ENCODE results near the gene ARL6IP6. TPM values are rescaled to one million over a fixed set of nuclear protein-coding genes. Genes with fewer than 3 reads are reported as not detected.
"Not testable (repeated sequence)": the region's sequence is repeated elsewhere in the genome, so short reads cannot be mapped to it uniquely, and the experiment has no call there.

The ARL6IP6 gene
- total RNA-seq, 2 donors from 2014 or later, result 18.9 to 32.2 TPM

DNA sequence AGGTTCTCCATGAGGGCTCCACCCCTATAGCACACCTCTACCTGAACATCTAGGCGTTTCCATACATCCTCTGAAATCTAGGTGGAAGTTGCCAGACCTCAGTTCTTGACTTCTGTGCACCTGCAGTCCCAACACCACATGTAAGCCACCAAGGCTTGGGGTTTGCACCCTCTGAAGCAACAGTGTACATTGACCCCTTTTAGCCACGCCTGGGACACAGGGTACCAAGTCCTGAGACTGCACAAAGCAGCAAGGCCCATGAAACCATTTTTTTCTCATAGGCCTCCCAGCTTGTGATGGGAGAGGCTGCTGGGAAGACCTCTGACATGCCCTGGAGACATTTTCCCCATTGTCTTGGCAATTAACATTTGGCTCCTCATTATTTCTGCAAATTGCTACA lies 20.0 kb downstream of the ARL6IP6 start:
- Histone ChIP-seq H3K36me3 (no peaks in the 10 kb centered on the region), H3K27ac (no peak overlapping the region), H3K9me3 (no peaks in the 10 kb centered on the region), H3K4me3 (no peak overlapping the region), H3K4me1 (replicated peaks) (no peaks in the 10 kb centered on the region), H3K27me3 (replicated peaks; ENCODE audit: insufficient read depth) (no peaks in the 10 kb centered on the region)
- 98% methylated on average over 2 of the region's 2 CpGs for WGBS
- intact Hi-C loops (cut with DNase I), result no loop called here
- no peak for DNase-seq (ENCODE audit: low spot score)
- TF ChIP-seq POLR2A (IDR thresholded peaks at IDR 0.05) (no peak), POLR2AphosphoS5 (IDR thresholded peaks at IDR 0.05) (no peak)
- TF ChIP-seq, protein P1, sequence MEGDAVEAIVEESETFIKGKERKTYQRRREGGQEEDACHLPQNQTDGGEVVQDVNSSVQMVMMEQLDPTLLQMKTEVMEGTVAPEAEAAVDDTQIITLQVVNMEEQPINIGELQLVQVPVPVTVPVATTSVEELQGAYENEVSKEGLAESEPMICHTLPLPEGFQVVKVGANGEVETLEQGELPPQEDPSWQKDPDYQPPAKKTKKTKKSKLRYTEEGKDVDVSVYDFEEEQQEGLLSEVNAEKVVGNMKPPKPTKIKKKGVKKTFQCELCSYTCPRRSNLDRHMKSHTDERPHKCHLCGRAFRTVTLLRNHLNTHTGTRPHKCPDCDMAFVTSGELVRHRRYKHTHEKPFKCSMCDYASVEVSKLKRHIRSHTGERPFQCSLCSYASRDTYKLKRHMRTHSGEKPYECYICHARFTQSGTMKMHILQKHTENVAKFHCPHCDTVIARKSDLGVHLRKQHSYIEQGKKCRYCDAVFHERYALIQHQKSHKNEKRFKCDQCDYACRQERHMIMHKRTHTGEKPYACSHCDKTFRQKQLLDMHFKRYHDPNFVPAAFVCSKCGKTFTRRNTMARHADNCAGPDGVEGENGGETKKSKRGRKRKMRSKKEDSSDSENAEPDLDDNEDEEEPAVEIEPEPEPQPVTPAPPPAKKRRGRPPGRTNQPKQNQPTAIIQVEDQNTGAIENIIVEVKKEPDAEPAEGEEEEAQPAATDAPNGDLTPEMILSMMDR (IDR thresholded peaks at IDR 0.05), result no peak

DNA sequence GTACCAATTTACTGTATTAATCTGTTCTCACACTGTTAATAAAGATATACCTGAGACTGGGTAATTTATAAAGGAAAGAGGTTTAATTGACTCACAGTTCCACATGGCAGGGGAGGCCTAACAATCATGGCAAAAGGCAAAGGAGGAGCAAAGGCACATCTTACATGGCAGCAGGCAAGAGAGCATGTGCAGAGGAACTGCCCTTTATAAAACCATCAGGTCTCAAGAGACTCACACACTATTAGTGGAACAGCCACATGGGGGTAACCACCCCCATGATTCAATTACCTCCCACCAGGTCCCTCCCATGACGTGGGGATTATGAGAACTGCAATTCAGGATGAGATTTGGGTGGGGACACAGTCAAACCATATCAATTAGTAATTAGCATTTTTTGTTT lies 21.3 kb downstream of the ARL6IP6 start:
- intact Hi-C loops (cut with DNase I); H3K9me3 ChIP-seq; H3K27me3 ChIP-seq (replicated peaks; ENCODE audit: insufficient read depth); H3K4me3 ChIP-seq; H3K27ac ChIP-seq; H3K4me1 ChIP-seq (replicated peaks); DNase-seq (ENCODE audit: low spot score); H3K36me3 ChIP-seq: not testable (repeated sequence)
- 100% methylated on average over 1 of the region's 1 CpG for WGBS

DNA sequence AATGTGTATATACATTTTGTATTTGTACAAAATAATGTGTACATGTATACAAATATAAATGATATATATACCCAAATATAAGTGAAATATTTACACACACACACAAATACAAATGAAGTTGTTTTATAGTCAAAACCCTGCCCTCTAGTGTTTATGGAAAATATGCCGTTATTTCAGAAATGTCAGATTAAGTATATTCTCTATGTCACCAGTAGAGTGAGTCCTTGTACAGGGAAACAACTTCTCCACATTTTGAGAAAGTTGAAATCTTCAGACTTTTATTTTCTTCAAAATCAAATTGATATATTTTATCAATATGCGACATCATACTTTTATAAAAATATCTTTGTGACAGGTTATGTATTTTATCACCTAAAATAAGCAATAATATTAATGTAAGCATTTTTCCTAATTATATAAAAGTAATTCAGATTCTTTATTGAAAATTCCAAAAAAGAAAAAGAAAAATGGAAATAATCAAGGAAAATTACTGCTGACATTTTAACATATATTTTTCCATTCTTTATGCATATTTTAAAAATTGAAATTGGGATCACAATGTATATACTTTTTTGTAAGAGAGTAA lies 22.4 kb downstream of the ARL6IP6 start:
- intact Hi-C loops (cut with DNase I), result no loop called here
- 37% methylated on average over 2 of the region's 2 CpGs for WGBS
- Histone ChIP-seq H3K4me1 (replicated peaks) (no peaks in the 10 kb centered on the region), H3K27me3 (replicated peaks; ENCODE audit: insufficient read depth) (no peaks in the 10 kb centered on the region), H3K36me3 (no peaks in the 10 kb centered on the region), H3K27ac (no peak overlapping the region), H3K4me3 (no peak overlapping the region), H3K9me3 (no peaks in the 10 kb centered on the region)
- TF ChIP-seq, protein P1 (IDR thresholded peaks at IDR 0.05), result peak; percentile 48 to 94 (median 73)
- TF ChIP-seq POLR2A (IDR thresholded peaks at IDR 0.05) (no peak), POLR2AphosphoS5 (IDR thresholded peaks at IDR 0.05) (no peak)
- no peak for DNase-seq (ENCODE audit: low spot score)

DNA sequence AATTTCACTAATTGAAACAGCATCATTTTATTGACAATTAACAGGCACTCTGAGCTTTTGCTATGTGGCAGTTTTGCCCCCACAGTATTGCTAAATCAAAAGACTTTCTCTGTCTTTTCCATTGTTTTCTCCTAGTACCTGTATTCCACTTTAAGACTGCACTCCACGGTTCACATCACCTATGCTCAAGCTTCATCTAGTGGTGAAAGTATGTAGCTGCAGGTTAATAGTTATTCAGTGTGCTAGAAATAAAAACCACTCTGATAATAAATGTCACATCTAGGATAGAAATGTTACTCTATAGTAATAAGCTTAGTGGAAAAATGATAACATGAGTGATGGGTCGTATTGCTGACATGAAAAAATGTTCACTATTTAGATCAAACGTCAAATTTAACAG lies 24.6 kb downstream of the ARL6IP6 start:
- no peaks in the 10 kb centered on the region for H3K27me3 ChIP-seq (replicated peaks; ENCODE audit: insufficient read depth)
- no peaks in the 10 kb centered on the region for H3K36me3 ChIP-seq
- DNase-seq (ENCODE audit: low spot score), result no peak
- intact Hi-C loops (cut with DNase I), result no loop called here
- H3K27ac ChIP-seq, result no peak overlapping the region
- no peak overlapping the region for H3K4me3 ChIP-seq
- no peaks in the 10 kb centered on the region for H3K4me1 ChIP-seq (replicated peaks)
- 38% methylated on average over 3 of the region's 3 CpGs for WGBS
- no peaks in the 10 kb centered on the region for H3K9me3 ChIP-seq
- TF ChIP-seq POLR2AphosphoS5 (IDR thresholded peaks at IDR 0.05), result no peak
- TF ChIP-seq, protein P1 (IDR thresholded peaks at IDR 0.05), result peak in 3 of 4 experiments; percentile 31 to 45 (median 40)

GRCh38 chr2:152747751-152748150 lies 29.3 kb downstream of the ARL6IP6 start:
- H3K9me3 ChIP-seq; intact Hi-C loops (cut with DNase I); H3K4me1 ChIP-seq (replicated peaks); H3K27me3 ChIP-seq (replicated peaks; ENCODE audit: insufficient read depth); H3K27ac ChIP-seq; H3K4me3 ChIP-seq; DNase-seq (ENCODE audit: low spot score); H3K36me3 ChIP-seq: not testable (repeated sequence)
- 88% methylated on average over 4 of the region's 4 CpGs for WGBS

DNA sequence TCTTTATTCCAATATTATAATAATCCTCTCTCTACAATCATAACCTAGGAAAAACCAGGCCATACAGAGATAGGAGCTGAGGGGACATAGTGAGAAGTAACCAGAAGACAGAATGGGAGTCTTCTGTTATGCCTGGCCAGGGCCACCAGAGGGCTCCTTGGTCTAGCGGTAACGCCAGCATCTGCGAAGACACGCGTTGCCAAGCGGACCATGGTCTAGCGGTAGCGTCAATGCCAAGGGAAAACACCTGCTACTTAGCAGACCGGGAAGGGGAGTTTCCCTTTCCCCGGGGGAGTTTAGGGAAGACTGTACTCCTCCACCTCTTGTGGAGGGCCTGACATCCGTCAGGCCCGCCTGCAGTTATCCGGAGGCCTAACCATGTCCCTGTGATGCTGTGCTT lies 36.6 kb downstream of the ARL6IP6 start:
- no peaks in the 10 kb centered on the region for H3K27me3 ChIP-seq (replicated peaks; ENCODE audit: insufficient read depth)
- TF ChIP-seq, protein P1 (IDR thresholded peaks at IDR 0.05), result peak in 1 of 4 experiments; percentile 6
- no peak for TF ChIP-seq POLR2AphosphoS5 (IDR thresholded peaks at IDR 0.05)
- no peak overlapping the region for H3K27ac ChIP-seq
- 82% methylated on average over 13 of the region's 13 CpGs for WGBS
- intact Hi-C loops (cut with DNase I), result no loop called here
- no peaks in the 10 kb centered on the region for H3K36me3 ChIP-seq
- no peaks in the 10 kb centered on the region for H3K4me1 ChIP-seq (replicated peaks)
- no peak overlapping the region for H3K4me3 ChIP-seq
- no peaks in the 10 kb centered on the region for H3K9me3 ChIP-seq
- no peak for DNase-seq (ENCODE audit: low spot score)
